HG02973 (cell line): ENCODE results near the gene WDR54.
"Not testable (repeated sequence)": the region's sequence is repeated elsewhere in the genome, so short reads cannot be mapped to it uniquely, and the experiment has no call there.

Source experiments
- ATAC-seq: cut with Tn5 transposase; IDR thresholded peaks from one replicate; pipeline ENCODE4 v1.9.1; 2021; ENCODE audit warnings: moderate library complexity; ENCODE audit not compliant: unreplicated experiment

Gene WDR54

DNA sequence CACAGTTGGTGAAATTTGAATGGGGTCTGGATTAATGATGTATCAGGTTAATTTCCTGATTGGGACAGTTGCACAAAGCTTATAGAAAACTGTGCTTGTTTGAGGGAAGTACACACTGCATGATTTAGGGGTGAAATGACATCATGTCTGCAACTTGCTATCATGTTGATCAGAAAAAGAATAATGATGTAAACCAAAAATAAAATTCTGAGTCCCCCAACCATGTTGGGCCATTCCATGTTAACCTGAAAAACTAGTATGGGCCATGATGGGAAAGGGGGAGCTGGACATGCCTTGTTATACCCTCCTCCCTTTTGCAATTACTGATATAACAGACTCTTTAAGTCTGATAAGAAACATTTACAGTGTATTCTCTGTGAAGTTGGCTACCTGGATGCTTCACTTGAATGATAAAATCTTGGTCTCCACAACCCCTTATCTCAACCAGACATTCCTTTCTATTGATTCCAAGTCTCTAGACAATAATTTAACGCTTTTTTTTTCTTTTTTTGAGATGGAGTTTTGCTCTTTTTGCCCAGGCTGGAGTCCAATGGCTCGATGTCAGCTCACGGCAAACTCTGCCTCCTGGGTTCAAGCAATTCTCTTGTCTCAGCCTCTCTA is 29.1 kb downstream of the WDR54 start:
- no peak for ATAC-seq

DNA sequence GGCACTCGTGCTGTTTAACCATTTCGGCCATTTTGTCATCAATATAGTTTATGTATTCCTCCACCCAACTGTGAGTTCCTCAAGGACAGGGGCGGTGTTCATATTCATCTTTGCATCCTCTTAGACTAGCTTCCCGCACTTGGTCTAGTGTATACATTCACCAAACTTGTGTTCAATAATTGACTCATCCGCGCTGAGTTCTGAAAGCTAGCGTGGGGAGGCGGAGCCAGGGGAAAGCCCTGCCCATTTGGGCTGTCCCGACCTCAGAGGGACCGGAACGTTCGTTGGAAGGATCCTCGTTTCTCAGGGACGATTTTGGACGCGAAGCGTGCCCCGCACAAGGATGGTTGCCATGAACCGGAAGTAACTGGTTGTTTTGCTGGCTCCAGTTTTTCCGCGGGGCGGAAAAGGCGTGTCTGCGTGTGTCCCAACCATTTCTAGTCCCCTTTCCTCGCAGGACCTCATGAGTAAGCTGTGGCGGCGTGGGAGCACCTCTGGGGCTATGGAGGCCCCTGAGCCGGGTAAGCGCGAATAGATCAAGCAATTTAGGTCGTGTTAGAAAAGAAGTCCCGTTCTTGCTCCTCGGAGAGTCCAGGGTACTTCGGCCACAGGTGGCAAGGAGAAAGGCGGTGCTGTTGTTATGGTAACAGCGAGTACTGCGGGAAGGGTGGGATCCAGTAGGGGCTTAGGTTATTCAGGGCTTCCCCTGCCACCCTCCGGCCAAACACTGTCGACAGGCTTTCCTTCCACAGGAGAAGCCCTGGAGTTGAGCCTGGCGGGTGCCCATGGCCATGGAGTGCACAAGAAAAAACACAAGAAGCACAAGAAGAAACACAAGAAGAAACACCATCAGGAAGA is 33.4 kb downstream of the WDR54 start, which contains the start of gene INO80B:
Gene INO80B, plus strand, starts transcription at position 434 of the 858 bp plus-strand sequence. Its CDS starts 30 bp downstream, at position 464.
- ATAC-seq, result peak; percentile 31

DNA sequence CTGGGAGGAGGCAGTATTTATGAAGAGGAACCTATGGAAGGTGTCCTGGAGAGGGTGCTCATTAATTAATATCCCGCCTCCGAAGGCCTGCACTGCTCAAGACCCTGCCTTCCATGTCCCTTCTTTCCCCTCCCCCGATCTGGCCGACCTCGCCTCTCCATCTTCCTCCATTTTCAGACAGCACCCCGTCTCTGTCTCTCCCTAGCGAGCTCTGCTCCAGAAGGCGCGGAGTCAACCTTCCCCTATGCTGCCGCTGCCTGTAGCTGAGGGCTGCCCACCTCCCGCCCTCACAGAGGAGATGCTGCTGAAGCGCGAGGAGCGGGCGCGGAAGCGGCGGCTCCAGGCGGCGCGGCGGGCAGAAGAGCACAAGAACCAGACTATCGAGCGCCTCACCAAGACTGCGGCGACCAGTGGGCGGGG is 35.6 kb downstream of the WDR54 start:
- ATAC-seq, result no peak

DNA sequence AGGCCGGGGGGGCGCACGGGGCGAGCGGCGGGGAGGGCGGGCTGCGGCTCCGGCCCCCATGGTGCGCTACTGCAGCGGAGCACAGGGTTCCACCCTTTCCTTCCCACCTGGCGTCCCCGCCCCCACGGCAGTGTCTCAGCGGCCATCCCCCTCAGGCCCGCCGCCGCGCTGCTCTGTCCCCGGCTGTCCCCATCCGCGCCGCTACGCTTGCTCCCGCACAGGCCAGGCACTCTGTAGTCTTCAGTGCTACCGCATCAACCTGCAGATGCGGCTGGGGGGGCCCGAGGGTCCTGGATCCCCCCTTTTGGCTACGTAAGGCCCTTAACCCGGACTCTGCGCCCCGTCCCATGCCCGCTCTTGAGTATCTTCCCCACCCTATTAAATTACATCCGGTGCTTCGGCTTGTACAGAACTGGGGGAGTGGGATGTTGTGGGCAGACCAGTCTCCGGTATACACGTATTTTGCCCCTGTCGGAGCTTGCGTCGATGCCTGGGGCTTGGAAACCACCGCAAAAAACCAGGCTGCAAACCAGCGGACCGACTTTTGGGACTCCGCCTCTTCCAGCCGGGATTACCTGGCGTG is 36.1 kb downstream of the WDR54 start:
- ATAC-seq, result peak; percentile 35

DNA sequence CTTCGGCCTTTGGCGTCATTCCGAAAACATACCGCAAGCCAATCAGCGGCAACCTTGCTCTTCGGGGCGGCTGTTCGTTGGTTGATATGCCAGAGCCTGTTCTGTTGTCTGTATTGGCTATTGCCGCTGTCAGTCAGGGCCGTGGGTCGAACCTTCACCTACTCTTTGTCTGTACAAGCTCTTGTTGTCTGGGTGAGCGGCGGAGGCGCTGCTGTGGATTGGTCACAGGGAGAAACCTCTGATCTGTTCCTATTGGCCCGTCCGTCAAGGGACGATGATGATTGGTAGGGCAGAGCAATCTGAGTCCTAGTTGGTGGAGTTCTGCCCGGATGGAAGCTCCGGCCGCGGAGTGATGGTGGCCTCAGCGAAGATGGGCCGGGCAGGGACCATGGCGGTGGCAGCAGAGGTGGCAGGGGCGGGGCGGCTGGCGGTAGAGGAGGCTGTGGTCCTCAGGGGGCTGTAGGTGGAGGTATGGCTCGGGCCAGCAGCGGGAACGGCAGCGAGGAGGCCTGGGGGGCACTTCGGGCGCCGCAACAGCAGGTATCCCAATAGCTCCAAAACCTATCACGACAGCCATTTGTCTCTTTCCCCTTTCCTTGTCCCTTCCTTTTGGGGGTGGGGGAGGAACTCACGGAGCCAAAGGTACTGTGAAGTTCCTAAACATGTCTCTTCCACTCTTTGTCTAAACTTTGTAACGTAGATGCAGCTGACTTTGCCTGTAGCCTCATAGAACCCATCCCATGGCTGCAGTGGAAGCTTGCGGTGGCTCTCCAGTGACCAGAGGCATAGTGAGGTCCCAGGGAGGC is 36.8 kb downstream of the WDR54 start, which contains the start of gene WBP1:
Gene WBP1, plus strand, starts transcription at position 307 of the 806 bp plus-strand sequence. Its CDS starts 165 bp downstream, at position 472.
- peak; percentile 75 for ATAC-seq

DNA sequence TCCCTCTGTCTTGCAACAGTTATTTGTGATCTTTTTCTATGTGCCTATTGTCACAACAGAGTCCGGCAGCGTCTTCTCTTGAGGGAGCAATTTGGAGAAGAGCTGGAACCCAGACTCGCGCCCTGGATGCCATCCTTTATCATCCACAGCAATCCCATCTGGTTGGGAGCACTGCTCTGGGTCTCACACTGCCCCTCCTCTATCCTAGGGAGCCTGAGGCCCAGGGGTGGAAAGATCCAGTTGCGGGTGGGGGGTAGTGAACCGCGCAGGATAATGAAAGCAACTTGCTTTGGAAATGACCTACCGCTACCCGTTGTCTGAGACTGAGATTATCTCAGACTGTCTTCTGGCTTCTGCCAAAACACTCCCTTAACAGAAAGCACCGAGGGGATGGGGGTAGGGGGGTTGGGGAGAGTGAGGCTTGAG is 37.4 kb downstream of the WDR54 start:
- ATAC-seq, result no peak

DNA sequence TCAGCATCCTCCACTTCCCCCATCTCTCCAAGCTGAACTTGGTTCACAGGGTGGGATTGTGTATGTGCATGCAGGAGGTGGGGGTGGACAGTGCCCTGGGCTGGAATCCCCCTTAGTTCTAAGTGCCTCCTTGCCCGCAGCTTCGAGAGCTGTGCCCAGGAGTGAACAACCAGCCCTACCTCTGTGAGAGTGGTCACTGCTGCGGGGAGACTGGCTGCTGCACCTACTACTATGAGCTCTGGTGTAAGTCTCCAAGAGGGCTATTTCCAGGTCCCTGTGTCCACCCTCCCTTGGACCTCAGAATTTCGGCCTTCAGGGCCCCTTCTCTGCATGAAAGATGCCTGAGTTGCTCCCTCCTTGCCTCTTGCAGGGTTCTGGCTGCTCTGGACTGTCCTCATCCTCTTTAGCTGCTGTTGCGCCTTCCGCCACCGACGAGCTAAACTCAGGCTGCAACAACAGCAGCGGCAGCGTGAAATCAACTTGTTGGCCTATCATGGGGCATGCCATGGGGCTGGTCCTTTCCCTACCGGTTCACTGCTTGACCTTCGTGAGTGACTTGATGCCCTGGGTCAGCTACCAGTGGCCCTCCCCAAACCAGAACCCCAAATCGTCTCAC is 38.1 kb downstream of the WDR54 start:
- ATAC-seq, result not testable (repeated sequence)

DNA sequence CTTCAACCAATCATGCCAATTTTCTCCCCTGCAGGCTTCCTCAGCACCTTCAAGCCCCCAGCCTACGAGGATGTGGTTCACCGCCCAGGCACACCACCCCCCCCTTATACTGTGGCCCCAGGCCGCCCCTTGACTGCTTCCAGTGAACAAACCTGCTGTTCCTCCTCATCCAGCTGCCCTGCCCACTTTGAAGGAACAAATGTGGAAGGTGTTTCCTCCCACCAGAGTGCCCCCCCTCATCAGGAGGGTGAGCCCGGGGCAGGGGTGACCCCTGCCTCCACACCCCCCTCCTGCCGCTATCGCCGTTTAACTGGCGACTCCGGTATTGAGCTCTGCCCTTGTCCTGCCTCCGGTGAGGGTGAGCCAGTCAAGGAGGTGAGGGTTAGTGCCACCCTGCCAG is 38.7 kb downstream of the WDR54 start:
- ATAC-seq, result not testable (repeated sequence)

DNA sequence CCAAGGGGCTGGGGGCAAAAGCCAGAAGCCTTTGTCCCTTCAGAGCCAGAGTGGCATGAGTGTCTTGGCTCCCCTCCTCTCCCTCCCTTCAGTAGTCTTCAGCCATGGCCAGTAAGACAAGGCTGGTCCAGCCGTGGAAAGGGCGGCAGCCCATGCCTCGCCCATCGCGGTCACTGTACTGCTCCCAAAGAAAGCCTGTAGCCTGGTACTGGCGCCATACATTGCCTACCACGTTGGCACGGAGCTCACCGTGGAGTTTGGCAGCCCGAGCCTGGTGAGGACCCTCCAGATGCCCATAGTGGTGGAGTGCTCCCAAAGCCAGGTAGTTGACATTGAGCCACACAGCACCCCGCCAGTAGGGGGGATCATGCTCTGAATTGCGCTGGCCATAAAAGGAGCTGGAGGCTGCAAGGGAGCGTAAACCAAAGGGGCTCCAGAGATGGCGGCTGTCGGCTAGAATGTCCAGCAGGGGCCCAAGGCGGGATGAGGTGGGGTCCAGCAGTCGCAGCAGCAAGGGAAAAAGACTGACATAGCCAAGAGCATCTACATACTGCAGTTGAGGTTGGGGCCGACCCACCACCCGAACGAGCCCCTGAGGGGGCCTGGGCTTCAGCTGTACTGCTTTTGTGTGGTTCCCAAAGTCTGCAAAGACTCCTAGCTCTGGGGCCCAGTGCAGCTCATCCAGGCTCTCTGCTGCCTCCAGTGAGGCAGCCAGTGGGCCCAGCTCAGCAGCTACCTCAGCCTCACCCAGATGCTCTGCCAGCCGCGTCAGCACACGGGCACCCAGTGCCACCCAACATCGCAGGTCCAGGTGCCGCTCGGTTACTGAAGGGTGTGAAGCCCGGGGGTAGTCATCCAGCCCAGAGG is 39.9 kb downstream of the WDR54 start:
- ATAC-seq, result no peak

DNA sequence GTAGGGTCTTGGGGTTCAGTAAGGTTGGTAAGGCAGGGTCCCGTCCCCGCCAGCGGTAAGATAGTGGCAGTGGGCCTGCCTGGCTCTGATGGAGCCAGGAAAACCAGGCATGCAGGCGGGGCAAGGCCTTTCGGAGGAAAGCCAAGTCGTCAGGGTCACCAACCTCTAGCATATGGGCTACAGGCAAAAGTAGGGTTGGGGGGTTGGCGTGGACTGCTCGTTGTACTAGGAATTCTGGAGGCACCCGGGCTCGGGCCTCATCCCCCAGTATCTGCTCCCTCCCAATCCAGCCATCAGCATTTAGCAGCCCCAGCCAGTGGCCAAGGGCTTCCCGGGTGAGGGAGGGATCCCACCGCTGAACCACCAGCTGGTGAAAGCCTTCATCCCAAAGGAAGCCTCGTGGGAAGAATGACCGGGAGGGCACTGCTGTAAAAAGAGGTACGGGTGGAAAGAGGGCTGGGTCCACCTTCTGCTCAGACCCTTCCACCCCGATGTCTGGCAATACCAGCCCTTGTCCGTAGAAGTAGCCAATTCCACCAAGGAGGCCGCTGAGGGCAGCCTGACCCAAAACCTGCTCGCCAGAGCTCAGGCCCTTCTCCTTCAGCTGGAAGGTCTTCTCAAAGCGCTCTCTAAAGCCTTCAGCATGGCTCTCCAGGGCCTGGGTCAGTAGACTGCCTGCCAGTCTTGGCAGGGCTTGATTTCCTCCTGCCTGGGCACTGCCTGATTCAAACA is 40.7 kb downstream of the WDR54 start:
- no peak for ATAC-seq

DNA sequence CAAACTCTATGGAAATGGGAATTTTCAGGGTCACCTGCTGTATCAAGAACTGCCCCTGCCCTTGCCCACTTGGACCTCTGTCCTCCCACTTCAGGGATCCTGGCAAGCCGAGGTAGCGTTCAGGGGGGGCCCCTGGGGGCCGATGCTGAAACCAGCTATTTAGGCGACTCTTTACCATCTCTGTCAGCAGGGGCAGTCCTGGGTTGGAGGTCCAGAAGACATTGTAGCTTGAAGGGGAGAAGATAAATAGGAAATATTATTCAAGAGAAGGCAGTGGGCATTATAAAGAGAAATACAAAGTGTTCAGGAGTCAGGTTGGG is 41.2 kb downstream of the WDR54 start:
- no peak for ATAC-seq

DNA sequence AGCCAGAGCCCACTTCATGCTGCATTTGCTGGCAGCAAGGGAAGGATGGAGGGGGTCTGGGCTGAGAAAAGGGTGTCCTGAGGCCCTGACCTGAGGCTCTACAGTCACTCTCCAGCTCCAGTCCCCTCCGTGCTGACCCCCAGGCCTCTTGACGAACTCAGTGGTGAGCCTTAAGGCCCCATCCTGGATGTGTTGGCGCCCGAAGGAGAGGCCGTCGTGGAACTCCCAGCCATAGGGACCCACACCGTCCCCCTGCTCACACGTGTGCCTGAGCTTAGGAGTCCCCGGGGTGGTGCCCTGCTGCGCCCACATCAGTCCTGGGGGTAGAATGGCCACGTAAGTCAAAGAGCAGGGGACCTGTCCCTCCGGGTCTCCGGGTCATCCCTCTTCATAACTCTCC is 42.9 kb downstream of the WDR54 start:
- no peak for ATAC-seq

DNA sequence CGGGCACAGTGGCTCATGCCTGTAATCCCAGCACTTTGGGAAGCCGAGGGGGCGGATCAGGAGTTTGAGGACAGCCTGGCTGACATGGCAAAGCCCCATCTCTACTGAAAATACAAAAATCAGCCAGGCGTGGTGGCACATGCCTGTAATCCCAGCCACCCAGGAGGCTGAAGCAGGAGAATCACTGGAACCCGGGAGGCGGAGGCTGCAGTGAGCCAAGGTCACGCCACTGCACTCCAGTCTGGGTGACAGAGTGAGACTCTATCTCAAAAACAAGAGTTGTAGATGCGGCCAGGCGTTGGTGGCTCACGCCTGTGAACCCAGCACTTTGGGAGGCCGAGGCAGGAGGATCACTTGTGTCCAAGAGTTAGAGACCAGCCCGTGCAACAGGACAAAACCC is 49.2 kb downstream of the WDR54 start:
- ATAC-seq, result not testable (repeated sequence)

DNA sequence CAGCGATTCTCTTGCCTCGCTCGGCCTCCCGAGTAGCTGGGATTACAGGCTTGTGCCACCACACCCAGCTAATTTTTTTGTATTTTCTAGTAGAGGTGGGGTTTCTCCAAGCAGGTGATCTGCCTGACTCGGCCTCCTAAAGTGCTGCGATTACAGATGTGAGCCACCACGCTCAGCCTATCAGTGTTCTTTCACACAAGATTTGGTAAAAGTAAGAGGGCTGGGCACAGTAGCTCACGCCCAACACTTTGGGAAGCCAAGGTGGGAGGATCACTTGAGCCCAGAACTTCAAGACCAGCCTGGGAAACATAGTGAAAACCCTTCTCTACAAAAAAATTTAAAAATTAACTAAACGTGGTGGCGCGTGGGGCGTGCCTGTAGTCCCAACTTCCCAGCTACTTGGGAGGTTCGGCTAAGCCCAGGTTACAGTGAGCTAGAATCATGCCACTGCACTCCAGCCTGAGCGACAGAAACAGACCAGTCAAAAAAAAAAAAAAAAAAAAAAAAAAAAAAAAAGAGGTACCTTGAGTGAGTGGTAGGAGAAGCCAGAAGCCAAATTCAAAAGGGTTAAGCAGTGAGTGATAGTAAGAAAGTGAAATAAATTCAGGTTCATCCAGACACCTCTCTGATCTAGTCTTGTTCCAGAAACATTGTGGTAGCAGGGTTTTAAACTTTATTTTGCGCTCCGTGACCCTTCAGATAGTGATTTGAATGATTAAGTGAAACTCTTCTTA is 50.0 kb downstream of the WDR54 start:
- ATAC-seq, result no peak

DNA sequence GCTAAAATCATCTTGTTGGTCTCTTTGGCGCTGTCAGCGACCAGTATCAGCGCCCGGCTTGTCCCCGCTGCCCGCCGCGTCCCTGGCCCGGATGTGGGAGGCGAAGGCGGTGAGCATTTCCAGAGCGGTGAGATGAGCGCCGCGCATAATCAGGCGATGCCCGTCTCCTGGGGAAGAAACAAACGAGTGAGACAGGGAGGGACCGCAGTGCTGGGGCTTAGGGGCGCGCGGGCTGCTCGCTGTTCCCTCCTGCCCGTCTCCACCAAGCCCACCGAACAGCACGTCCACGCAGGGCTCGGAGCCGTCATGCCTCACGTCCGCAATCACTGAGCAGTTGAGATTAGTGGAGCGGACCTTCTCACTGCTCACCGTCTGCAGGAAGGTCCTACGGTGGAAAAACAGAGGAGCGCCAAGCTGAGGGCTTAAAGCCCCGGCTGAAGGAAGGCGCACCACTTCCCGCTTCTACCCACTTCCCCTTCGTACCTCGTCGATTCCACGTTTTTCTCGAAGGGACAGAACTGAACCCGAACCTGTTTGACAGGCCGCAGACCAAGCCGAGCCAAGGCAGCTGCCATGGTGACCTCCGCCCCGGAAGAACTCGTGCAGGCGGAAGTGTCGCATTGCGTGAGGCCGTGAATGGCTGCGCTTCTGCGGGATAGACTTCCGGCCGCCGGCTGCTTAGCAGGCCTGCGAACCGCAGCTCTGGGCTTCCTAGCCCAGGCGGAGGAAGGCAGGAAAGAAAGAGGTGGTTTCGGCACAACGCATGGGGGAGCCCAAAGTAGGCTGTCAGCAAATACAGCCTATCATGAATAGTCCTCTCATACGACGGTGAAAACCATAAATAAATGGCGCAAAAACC is 50.8 kb downstream of the WDR54 start, which contains the start of gene MRPL53:
Gene MRPL53, minus strand, starts transcription at position 595 of the 859 bp plus-strand sequence. Its CDS starts 20 bp downstream, at position 575.
- peak; percentile 68 for ATAC-seq

DNA sequence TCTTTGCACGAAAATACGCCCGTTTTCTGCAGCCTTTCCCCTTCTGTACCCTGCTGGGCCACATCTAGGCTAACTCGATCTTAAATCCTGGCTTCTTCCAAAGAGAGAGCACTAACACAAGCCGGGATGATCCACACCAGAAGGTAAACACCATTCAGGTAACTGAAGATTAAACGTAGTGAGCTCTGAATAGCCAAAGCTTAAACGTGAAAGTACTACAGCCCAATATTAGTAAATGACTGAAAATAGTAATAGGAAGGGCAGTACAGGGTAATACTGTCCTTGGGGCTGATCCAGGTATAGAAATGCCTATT is 51.4 kb downstream of the WDR54 start:
- peak; percentile 5 for ATAC-seq

DNA sequence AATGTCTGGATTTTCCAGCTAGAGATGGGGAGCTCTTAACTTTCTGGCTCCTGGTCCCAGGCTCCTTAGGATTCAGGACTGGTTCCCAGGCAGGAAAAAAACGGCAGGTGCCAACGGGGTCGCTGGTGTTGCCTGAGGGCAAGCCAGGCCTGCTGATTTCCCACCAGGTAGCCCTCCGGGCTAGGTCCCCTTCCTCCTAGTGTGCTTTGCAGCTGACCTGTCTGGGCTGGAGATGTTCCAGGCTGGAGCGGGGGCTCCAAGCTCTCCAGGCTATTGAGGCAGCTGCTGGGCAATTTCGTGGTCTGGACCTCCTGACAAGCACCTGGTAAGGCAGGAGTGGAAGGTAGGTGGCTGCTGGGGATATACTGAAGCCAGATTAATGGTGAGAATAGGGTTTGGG is 53.0 kb downstream of the WDR54 start:
- ATAC-seq, result no peak
